Epithelial cell of prostate (primary cell): ENCODE measurements around the gene MRPS23.

Experiments
- DNase-seq: peaks from one replicate; pipeline ENCODE4 v3.0.0-alpha.2; 2011; ENCODE audit warnings: low read depth, low spot score
- H3K27ac ChIP-seq: fragments of 450-650 bp; 2 replicates; pipeline ENCODE4 v1.5.1; 2017; ENCODE audit warnings: mild to moderate bottlenecking

Gene MRPS23

GRCh38 chr17:57880086-57880456 is 30.2 kb upstream of the MRPS23 start:
- peak overlapping the region; percentile 89 for H3K27ac ChIP-seq
- no peak for DNase-seq

DNA sequence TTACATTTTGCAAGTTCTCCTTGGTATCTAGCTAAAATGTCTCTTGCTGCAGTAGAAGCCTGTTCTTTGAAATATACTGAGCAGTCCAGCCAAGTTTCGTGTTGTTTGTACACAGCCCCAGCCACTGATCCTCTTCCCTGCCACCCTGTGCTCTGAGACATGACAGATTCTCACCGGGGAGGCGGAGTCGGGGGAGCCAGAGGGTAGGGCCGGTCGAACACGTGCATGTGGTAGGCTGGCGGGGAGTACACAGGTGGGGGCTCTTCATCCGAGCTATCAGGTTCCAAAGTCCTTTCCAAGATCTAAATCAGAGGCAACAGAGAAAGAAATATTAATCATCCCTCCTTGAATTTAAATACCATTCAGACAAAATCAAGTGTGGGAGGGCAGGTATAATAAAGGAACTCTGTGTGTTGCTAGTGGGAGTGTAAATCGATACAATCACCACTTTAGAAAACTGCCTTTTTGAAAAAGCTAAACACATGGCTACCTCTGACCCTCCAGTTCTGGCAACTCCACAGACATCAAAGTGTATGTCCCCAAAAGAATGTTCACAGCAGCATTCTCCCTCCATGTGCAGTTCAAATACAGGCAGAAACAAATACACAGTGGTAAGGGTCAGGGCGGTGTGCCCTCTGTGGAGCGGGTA is 29.7 kb upstream of the MRPS23 start:
- peak overlapping the region; percentile 89 for H3K27ac ChIP-seq
- DNase-seq: no peak

- H3K27ac ChIP-seq: peak overlapping the region; percentile 89
- no peak for DNase-seq
Observed at GRCh38 chr17:57877803-57878377, 28.0 kb upstream of the MRPS23 start.

- no peak for DNase-seq
- H3K27ac ChIP-seq: peak overlapping the region; percentile 74
Observed at GRCh38 chr17:57876866-57877237, 27.0 kb upstream of the MRPS23 start.

DNA sequence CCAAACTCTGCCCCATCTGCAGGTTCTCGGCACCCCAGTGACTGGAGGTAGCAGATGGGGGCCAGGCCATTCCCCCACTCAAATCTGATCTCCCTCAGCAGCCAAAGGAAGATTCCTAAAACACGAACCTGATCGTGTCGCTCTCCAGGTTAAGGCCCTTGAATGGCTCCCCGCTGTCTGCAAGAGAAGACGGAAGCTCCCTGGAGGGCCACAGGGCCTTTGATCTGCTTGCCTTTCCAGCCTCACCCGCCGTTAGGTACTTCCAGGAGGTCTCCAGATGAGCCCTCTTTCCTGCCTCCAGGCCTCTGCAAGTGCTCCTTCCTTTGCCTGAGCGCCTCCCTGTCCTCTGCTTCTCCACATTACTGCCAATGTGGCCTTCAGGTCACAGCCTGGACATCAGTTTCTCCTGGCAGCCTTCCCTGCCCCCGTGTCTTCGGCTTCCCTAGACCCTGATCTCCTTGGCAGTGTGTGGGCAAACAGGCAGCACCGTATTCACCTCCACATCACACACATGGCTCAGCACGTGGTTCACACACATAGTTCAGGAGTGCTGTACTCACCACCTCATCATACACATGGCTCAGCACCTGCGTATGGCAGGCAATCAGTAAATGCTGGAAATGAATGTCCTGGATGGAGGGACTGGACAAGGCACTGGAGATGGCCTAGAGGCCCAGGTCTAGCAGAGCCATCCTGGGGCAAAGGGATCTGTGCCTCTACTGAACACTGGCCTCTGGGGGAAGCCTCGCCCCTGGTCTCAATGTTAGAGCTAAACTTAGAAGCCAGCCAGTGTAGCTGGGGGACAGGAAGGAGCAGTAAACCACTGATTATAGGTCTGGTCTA is 26.4 kb upstream of the MRPS23 start:
- peak overlapping the region; percentile 74 for H3K27ac ChIP-seq
- DNase-seq: no peak

- DNase-seq: no peak
- peak overlapping the region; percentile 74 for H3K27ac ChIP-seq
Observed at GRCh38 chr17:57875290-57876022, 25.6 kb upstream of the MRPS23 start.

DNA sequence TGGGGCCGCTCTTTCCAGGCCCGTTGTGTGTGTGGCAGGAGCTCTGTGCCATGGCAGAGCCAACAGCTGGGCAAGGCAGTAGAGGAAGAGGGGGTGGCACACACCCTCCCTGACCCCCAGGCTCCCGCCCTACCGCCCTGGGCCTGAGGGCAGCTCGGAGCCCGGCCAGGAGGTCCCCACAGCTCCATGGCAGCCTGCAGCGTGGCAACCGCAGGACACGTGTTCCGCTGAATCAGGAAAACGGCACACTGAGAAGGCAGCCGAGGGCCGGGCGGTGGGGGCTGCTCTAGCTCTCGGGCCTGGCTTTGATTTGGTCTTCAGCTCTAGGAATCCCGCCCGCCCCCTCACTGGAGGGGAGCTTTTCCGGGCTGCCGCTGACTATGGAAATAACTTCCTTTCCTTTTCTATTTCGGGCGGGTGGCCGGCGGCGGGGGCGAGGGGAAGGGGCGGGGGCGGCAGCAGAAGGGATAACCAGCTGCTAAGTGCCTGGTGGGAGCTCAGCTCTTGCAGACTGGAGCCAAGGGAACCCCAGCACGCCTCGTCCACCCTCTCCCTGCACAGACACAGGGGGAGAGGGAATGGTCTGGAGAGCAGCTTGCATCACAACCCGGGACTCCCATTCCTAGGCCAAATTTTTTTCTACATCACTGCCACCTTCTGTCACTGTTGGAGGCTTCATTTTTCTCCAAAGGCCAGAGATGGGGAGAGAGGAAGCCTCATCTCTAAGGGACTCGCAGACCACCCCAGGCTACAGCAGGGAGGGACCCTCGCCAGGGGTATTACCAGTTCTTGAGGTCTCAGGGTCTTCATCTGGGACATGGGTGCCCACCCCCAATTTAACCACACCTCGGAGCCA is 24.8 kb upstream of the MRPS23 start:
- H3K27ac ChIP-seq: peak overlapping the region; percentile 74
- DNase-seq: no peak

- DNase-seq: no peak
- peak overlapping the region; percentile 74 for H3K27ac ChIP-seq
Observed at GRCh38 chr17:57874058-57874419, 24.2 kb upstream of the MRPS23 start.

DNA sequence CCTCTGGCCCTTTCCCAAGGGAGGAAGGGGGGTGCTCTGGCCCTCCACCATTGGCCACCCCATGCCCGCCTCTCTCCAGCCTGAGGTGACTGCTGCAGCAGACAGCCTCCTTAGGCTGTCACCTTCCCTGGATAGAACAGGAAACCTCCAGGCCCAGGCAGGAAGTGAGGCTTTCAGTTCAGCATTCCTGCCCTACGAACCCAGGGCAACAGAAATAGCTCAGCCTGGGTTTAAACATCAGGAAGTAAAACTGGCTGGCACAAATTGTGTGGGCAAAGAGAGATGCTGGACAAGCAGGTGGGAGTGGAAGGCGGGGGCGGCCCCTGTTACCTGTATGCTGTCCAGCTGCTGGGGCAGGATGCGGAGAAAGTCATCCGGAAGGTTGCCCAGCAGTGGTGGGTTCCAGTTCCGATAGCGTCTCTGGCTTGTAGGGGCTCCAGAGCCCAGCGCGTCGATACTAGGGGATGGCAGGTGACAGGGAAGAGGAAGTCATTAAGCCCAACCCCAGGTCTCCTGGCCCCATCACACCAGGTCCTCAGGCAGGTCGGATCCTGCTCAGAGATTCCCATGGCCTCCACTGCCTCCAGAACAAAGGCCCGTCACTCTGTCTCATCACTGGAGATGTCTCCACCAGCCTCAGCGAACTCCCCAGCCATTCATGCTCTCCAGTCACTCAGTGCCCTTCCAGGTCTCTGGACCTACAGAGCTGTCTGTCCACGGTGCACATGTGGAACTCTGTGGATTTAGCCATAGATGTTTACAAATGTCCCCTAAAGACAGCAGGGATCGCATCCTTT is 23.6 kb upstream of the MRPS23 start:
- H3K27ac ChIP-seq: peak overlapping the region; percentile 8
- no peak for DNase-seq

DNA sequence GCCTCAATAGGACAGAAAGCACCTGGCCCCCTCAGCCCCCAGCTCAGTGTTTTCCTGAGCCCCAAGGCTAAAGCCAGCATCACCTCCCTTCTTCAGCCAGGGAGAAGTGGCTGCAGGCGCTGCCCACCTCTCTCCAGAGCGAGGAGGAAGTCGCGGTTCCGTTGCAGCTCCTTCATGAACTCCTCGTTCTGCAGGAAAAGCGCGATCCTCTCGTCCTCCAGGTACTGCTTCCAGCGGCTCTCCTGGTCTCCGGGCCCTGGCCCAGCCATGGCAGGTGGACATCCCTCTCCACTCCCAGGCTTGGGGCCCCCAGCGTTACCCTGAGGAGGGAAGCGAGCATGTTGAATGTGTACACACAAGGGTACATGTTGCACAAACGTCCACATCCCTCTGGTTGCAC is 22.7 kb upstream of the MRPS23 start:
- no peak for DNase-seq

GRCh38 chr17:57871863-57872262 is 22.0 kb upstream of the MRPS23 start:
- no peak for DNase-seq

More for the DNA sequence above, 22.7 kb upstream of the MRPS23 start:
- no peak overlapping the region for H3K27ac ChIP-seq

DNA sequence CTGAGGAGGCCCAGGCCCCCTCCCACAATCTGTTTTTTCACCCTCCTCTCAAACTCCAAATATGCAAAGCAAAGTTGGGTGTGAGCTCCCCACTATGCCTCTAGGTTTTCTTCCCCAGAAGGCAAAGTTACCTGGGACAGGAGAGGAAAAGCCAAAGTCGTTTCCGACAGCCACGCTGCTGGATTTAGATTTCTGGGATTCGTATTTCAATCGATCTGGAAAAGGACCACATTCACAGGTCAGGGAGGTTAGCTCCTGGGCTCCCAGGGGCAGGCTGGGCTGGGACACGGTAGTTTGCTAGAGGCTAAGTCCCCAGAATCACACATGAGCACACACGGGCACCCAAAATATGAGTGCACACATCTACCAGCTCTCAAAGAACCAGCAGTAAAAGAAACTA is 21.3 kb upstream of the MRPS23 start:
- no peak overlapping the region for H3K27ac ChIP-seq
- no peak for DNase-seq

More at GRCh38 chr17:57871863-57872262, 22.0 kb upstream of the MRPS23 start:
- no peak overlapping the region for H3K27ac ChIP-seq

DNA sequence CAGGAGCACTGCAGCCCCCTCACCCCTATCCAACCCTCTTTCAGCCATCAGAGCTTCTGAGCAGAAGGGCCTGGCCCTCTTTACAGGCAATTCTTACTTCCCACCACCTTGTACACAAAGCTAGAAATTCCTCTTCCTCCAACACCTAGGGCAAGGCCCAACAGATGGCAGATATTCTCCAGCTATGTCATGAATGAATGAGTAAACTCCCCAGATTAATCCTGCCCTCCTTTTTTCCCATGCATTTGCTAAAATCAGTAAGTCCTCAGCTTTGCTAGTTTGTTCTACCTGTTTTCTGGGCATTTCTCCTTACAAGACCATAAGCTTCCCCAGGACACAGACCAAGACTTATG is 20.4 kb upstream of the MRPS23 start:
- peak overlapping the region; percentile 92 for H3K27ac ChIP-seq
- DNase-seq: no peak

- peak overlapping the region; percentile 92 for H3K27ac ChIP-seq
- no peak for DNase-seq
Observed at GRCh38 chr17:57869617-57870282, 19.9 kb upstream of the MRPS23 start.

DNA sequence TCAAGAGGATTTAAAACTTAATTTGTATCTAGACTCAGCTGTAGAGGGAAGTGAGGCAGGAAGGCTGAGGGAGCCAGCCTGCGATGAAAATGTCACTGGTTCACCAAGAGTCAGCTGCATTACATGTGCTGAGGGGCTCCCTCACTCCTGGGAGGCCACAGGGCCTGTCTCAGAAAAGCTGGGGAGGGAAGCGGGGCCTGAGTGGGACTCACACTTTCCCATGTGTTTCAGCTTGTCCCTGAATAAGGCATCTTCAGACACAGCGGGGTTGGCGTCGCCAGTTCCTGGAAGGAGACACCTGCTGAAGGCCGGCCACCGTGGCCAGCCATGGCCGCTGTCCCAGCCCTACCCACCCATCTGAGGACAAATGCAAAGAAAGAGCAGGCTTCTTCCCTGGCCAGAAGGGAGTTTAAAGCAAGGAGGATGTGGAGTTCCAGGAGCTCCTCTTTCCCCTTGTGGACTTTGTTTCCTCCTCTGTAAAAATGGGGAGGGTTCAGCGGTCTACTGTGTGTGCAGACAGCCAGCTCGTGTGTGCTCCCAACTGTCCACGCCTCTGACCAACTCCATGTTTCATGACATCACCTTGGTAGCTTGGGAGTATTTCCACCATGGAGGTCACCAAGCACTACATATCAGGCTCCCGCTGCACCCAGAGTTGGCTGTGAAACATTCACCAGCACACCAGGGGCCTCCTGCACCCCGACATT is 19.2 kb upstream of the MRPS23 start:
- peak overlapping the region; percentile 92 for H3K27ac ChIP-seq
- no peak for DNase-seq

- DNase-seq: peak; percentile 71
- peak overlapping the region; percentile 92 for H3K27ac ChIP-seq
Observed at GRCh38 chr17:57868007-57868909, 18.4 kb upstream of the MRPS23 start.

DNA sequence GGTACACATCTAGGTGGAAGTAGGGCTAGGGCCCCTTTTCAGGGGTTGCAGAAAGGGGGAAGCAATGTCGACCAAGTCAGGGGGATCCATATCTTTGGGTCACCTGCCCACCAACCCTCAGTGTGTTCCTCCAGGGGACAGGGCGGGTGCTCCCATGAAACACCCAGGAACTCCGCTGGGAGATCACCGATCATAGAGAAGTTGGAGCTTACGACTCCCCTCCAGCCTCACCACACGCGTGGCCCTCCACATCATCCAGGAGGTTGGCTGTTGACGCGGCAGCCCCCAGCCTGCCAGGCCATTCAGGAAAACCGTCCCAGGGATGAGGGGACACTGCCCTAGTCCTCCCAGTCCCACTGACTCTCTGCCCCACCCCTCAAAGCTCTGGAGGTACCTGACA is 17.3 kb upstream of the MRPS23 start:
- peak overlapping the region; percentile 92 for H3K27ac ChIP-seq
- DNase-seq: no peak
